Muscle layer of colon (tissue), 2 donors: ENCODE data around the gene CASP8.
"Not testable (repeated sequence)": the region's sequence is repeated elsewhere in the genome, so short reads cannot be mapped to it uniquely, and the experiment has no call there.

Experiments
- H3K27ac ChIP-seq: one replicate; pipeline ENCODE4 v1.7.0; 2013; ENCODE audit warnings: low read depth, mild to moderate bottlenecking, low read length, moderate library complexity
- H3K27me3 ChIP-seq, 2 donors: one replicate each; pipeline ENCODE4 v1.7.0; 2013; ENCODE audit warnings: low read length in 2 of 2, mild to moderate bottlenecking in 2 of 2; ENCODE audit not compliant: insufficient read depth in 2 of 2, control insufficient read depth in 1 of 2
- H3K36me3 ChIP-seq: one replicate; pipeline ENCODE4 v1.7.0; 2013; ENCODE audit warnings: mild to moderate bottlenecking, low read length; ENCODE audit not compliant: insufficient read depth
- H3K4me1 ChIP-seq: one replicate; pipeline ENCODE4 v1.7.0; 2013; ENCODE audit warnings: mild to moderate bottlenecking, low read length; ENCODE audit not compliant: insufficient read depth
- H3K4me3 ChIP-seq, 2 donors: one replicate each; pipeline ENCODE4 v1.7.0; 2013; ENCODE audit warnings: low read length in 2 of 2, low read depth in 1 of 2, mild to moderate bottlenecking in 1 of 2, moderate library complexity in 1 of 2
- H3K9ac ChIP-seq: one replicate; pipeline ENCODE4 v1.7.0; 2013; ENCODE audit warnings: low read length
- H3K9me3 ChIP-seq: one replicate; pipeline ENCODE4 v1.7.0; 2013; ENCODE audit warnings: mild to moderate bottlenecking, low read length
- donor health status: abdominal sarcoma.
- donor health status: Adenocarcinoma of cecum.

Gene CASP8

GRCh38 chr2:201233192-201233811, 27.0 kb upstream of the CASP8 start:
- Histone ChIP-seq H3K9ac (no peak overlapping the region), H3K36me3 (no peaks in the 10 kb centered on the region), H3K4me1 (peaks cover 15% of the 10 kb centered on the region), H3K9me3 (no peaks in the 10 kb centered on the region), H3K4me3 (peak overlapping the region in 1 of 2 donors; percentile 26), H3K27ac (no peak overlapping the region), H3K27me3 (no peaks in the 10 kb centered on the region)

- H3K9me3 ChIP-seq: no peaks in the 10 kb centered on the region
- H3K4me3 ChIP-seq: peak overlapping the region in 1 of 2 donors; percentile 26
- peaks cover 15% of the 10 kb centered on the region for H3K4me1 ChIP-seq
- H3K27ac ChIP-seq: peak overlapping the region; percentile 10
- no peak overlapping the region for H3K9ac ChIP-seq
- H3K36me3 ChIP-seq: no peaks in the 10 kb centered on the region
- no peaks in the 10 kb centered on the region for H3K27me3 ChIP-seq
These were observed 26.3 kb upstream of the CASP8 start for GRCh38 chr2:201233812-201234662.

- Histone ChIP-seq H3K4me1 (peaks cover 15% of the 10 kb centered on the region), H3K27me3 (no peaks in the 10 kb centered on the region), H3K4me3 (no peak overlapping the region), H3K27ac (no peak overlapping the region), H3K9me3 (no peaks in the 10 kb centered on the region), H3K9ac (no peak overlapping the region), H3K36me3 (no peaks in the 10 kb centered on the region)
These were observed 25.6 kb upstream of the CASP8 start for GRCh38 chr2:201234663-201235135.

- Histone ChIP-seq H3K27ac (no peak overlapping the region), H3K9me3 (no peaks in the 10 kb centered on the region), H3K4me3 (no peak overlapping the region), H3K4me1 (peaks cover 15% of the 10 kb centered on the region), H3K9ac (no peak overlapping the region), H3K36me3 (no peaks in the 10 kb centered on the region), H3K27me3 (no peaks in the 10 kb centered on the region)
These were observed 24.2 kb upstream of the CASP8 start for GRCh38 chr2:201235860-201236811.

- no peak overlapping the region for H3K9ac ChIP-seq
- H3K27ac ChIP-seq: no peak overlapping the region
- no peaks in the 10 kb centered on the region for H3K36me3 ChIP-seq
- no peaks in the 10 kb centered on the region for H3K27me3 ChIP-seq
- H3K4me3 ChIP-seq: no peak overlapping the region
- H3K9me3 ChIP-seq: no peaks in the 10 kb centered on the region
- H3K4me1 ChIP-seq: peaks cover 6% of the 10 kb centered on the region
These were observed 22.7 kb upstream of the CASP8 start for GRCh38 chr2:201237486-201238123.

DNA sequence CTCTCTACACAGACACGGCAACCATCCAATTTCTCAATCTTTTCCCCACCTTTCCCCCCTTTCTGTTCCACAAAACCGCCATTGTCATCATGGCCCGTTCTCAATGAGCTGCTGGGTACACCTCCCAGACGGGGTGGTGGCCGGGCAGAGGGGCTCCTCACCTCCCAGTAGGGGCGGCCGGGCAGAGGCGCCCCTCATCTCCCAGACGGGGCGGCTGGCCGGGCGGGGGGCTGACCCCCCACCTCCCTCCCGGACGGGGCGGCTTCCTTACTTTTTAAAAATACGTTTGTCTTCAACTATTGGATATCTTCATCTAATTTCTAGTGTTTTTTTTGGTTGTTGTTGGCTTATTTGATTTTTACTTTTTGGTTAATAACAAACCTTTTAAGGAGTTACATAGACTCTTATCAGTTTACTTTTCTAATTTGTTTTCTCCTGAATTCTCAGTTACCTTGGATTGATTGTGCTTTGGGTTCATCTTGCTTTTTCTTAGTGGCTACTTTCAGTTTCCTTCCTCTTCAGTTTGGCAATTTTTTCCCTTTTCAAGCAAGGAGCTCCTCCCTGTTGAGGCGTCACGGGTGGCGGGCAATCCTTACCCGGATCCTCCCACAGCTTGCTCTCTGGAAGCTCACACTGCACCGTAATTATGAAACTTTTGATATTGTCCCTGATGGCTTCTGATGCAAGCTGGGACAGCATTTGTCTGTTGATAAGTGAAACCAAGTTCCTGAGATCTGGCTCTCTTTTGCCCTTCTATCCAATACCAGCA, 21.0 kb upstream of the CASP8 start:
- H3K4me3 ChIP-seq, H3K27ac ChIP-seq, H3K36me3 ChIP-seq, H3K27me3 ChIP-seq, H3K9ac ChIP-seq, H3K9me3 ChIP-seq, H3K4me1 ChIP-seq: not testable (repeated sequence)

DNA sequence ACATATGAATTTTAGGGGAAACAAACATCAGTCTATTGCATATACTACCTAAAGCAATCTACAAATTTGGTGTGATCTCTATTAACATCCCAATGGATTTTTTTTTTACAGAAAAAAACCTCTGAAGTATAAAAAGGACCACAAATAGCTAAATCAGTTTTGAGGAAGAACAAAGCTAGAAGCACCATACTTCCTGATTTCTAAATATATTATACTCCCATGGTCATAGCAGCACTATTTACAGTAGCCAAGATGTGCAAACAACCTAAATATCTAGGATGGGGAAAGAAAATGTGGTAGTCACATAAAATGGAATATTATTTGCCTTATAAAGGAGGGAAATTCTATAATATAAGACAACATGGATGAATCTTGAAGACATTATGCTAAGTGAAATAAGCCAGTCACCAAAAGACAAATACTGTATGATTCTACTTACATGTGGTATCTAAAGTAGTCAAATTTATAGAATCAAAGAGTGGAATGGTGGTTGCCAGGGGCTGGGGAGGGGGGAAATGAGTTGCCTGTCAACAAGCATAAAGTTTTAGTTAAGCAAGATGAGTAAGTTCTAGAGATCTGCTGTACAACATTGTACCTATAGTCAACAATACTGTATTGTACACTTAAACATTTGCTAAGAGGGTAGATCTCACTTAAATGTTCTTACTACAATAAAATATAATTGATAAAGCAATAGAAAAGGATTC, 17.6 kb upstream of the CASP8 start:
- no peaks in the 10 kb centered on the region for H3K27me3 ChIP-seq
- H3K4me3 ChIP-seq: no peak overlapping the region
- H3K9me3 ChIP-seq: no peaks in the 10 kb centered on the region
- H3K27ac ChIP-seq: no peak overlapping the region
- H3K36me3 ChIP-seq: no peaks in the 10 kb centered on the region
- H3K4me1 ChIP-seq: no peaks in the 10 kb centered on the region
- H3K9ac ChIP-seq: no peak overlapping the region

- no peak overlapping the region for H3K9ac ChIP-seq
- H3K4me1 ChIP-seq: no peaks in the 10 kb centered on the region
- H3K27ac ChIP-seq: no peak overlapping the region
- H3K27me3 ChIP-seq: no peaks in the 10 kb centered on the region
- H3K4me3 ChIP-seq: no peak overlapping the region
- H3K9me3 ChIP-seq: no peaks in the 10 kb centered on the region
- H3K36me3 ChIP-seq: no peaks in the 10 kb centered on the region
These were observed 15.5 kb upstream of the CASP8 start for GRCh38 chr2:201244829-201245228.

DNA sequence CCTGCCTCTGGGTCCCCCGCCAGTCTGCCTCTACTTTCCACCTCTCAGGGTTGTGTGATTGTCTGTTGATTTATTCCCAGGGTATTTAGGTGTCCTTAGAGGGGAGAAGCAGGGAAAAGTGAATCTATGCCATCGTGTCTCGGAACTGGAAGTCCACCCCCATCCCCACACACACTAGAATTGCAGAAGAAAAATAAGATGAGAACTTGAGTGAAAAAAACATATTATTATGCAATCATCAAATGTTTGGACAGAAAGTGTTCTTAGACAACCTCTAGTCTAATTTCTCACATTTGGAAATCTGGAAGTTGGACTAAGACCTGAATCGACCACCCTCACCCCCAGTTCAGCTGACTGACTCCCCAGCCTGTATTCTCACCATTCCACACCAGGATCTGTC, 14.1 kb upstream of the CASP8 start:
- Histone ChIP-seq H3K4me3 (no peak overlapping the region), H3K9ac (no peak overlapping the region), H3K4me1 (no peaks in the 10 kb centered on the region), H3K36me3 (no peaks in the 10 kb centered on the region), H3K27ac (no peak overlapping the region), H3K27me3 (no peaks in the 10 kb centered on the region), H3K9me3 (no peaks in the 10 kb centered on the region)

GRCh38 chr2:201248288-201248844, 12.0 kb upstream of the CASP8 start:
- Histone ChIP-seq H3K27ac (no peak overlapping the region), H3K4me3 (no peak overlapping the region), H3K36me3 (no peaks in the 10 kb centered on the region), H3K4me1 (no peaks in the 10 kb centered on the region), H3K9me3 (no peaks in the 10 kb centered on the region), H3K27me3 (no peaks in the 10 kb centered on the region), H3K9ac (no peak overlapping the region)
